Measurements from ENCODE around the gene SYTL3. TPM values are rescaled to one million over a fixed set of nuclear protein-coding genes. Genes with fewer than 3 reads are reported as not detected.

Gene SYTL3
- total RNA-seq, 3 donors from 2014 or later (not counting 1 experiment from before 2014, with no cell fraction given) = 84.1 to 143 (median 89.0) TPM

- Mint-ChIP-seq H3K4me3 (no peak overlapping the region), H3K4me1 (peaks cover 11 to 21% of the 10 kb centered on the region in 2 donors), H3K27ac (peak overlapping the region; percentile 26 to 45), H3K27me3 (ENCODE audit: low read depth in 2 of 2) (no peaks in the 10 kb centered on the region), H3K36me3 (peaks cover 27% of the 10 kb centered on the region), H3K9me3 (no peaks in the 10 kb centered on the region)
- intact Hi-C loops (cut with micrococcal nuclease) = no loop called here
- no peaks in the 10 kb centered on the region for H3K27me3 ChIP-seq (ENCODE audit: control insufficient read depth, insufficient read depth, low read length)
- no peak overlapping the region for H3K4me3 ChIP-seq (ENCODE audit: low read length)
- TF ChIP-seq CTCF (IDR thresholded peaks at IDR 0.05) = no peak
- H3K9me3 ChIP-seq (ENCODE audit: control insufficient read depth, insufficient read depth, low read length) = no peaks in the 10 kb centered on the region
- H3K27ac ChIP-seq (ENCODE audit: low read length) = no peak overlapping the region
- H3K36me3 ChIP-seq (ENCODE audit: control insufficient read depth, insufficient read depth, low read length) = peaks cover 83% of the 10 kb centered on the region
- ATAC-seq (no peak), DNase-seq (no peak)
- WGBS (ENCODE audit: insufficient coverage) = 97% methylated on average over 9 of the region's 11 CpGs
- no peaks in the 10 kb centered on the region for H3K4me1 ChIP-seq (ENCODE audit: control insufficient read depth, insufficient read depth, low read length)
Measured at GRCh38 chr6:158782432-158783166, 132.7 kb downstream of the SYTL3 start.

- H3K4me3 ChIP-seq (ENCODE audit: low read length) = no peak overlapping the region
- no peak for TF ChIP-seq CTCF (IDR thresholded peaks at IDR 0.05)
- 100% methylated on average over 1 of the region's 4 CpGs for WGBS (ENCODE audit: insufficient coverage)
- H3K4me1 ChIP-seq (ENCODE audit: control insufficient read depth, insufficient read depth, low read length) = no peaks in the 10 kb centered on the region
- H3K4me1 Mint-ChIP-seq = peaks cover 8 to 16% of the 10 kb centered on the region in 2 donors
- intact Hi-C loops (cut with micrococcal nuclease) = no loop called here
- H3K9me3 ChIP-seq (ENCODE audit: control insufficient read depth, insufficient read depth, low read length) = no peaks in the 10 kb centered on the region
- no peaks in the 10 kb centered on the region for H3K27me3 ChIP-seq (ENCODE audit: control insufficient read depth, insufficient read depth, low read length)
- DNase-seq (no peak), ATAC-seq (no peak)
- H3K36me3 Mint-ChIP-seq = peaks cover 26% of the 10 kb centered on the region
- no peaks in the 10 kb centered on the region for H3K27me3 Mint-ChIP-seq (ENCODE audit: low read depth in 2 of 2)
- no peak overlapping the region for H3K4me3 Mint-ChIP-seq
- H3K27ac ChIP-seq (ENCODE audit: low read length) = no peak overlapping the region
- H3K36me3 ChIP-seq (ENCODE audit: control insufficient read depth, insufficient read depth, low read length) = peaks cover 83% of the 10 kb centered on the region
- H3K9me3 Mint-ChIP-seq = no peaks in the 10 kb centered on the region
- no peak overlapping the region for H3K27ac Mint-ChIP-seq
Measured at GRCh38 chr6:158783167-158783450, 133.3 kb downstream of the SYTL3 start.

GRCh38 chr6:158783851-158784250, 134.0 kb downstream of the SYTL3 start:
- intact Hi-C loops (cut with micrococcal nuclease) = no loop called here
- Mint-ChIP-seq H3K4me1 (peaks cover 7 to 12% of the 10 kb centered on the region in 2 donors), H3K4me3 (no peak overlapping the region), H3K36me3 (peaks cover 25% of the 10 kb centered on the region), H3K9me3 (no peaks in the 10 kb centered on the region), H3K27me3 (ENCODE audit: low read depth in 2 of 2) (no peaks in the 10 kb centered on the region), H3K27ac (peak overlapping the region in 1 of 2 donors; percentile 8)
- WGBS (ENCODE audit: insufficient coverage) = 91% methylated on average over 5 of the region's 5 CpGs
- no peak overlapping the region for H3K27ac ChIP-seq (ENCODE audit: low read length)
- ATAC-seq (no peak), DNase-seq (no peak)
- TF ChIP-seq CTCF (IDR thresholded peaks at IDR 0.05) = no peak
- no peak overlapping the region for H3K4me3 ChIP-seq (ENCODE audit: low read length)
- H3K9me3 ChIP-seq (ENCODE audit: control insufficient read depth, insufficient read depth, low read length) = no peaks in the 10 kb centered on the region
- H3K4me1 ChIP-seq (ENCODE audit: control insufficient read depth, insufficient read depth, low read length) = peaks cover 3% of the 10 kb centered on the region
- peaks cover 80% of the 10 kb centered on the region for H3K36me3 ChIP-seq (ENCODE audit: control insufficient read depth, insufficient read depth, low read length)
- no peaks in the 10 kb centered on the region for H3K27me3 ChIP-seq (ENCODE audit: control insufficient read depth, insufficient read depth, low read length)

DNA sequence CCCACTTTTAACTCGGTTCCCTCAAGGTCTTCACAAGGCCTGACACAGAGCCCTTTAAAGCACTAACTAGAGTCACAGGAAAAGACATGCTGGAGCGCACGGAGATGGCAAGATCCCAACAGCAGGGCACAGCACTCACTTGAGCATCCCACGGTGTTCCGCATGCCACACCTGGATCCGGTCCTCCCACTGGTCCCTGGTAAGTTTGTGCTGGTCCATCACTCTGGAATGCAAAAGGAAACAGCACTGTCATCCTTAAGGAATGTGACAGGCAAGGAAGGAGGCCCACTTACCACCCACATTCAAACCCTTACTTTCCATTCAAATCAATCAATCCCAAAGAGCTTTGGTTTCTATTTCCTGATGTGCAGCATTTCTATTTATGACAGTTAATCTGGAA, 134.7 kb downstream of the SYTL3 start:
- WGBS (ENCODE audit: insufficient coverage) = 98% methylated on average over 6 of the region's 6 CpGs
- intact Hi-C loops (cut with micrococcal nuclease) = no loop called here
- ATAC-seq (no peak), DNase-seq (no peak)
- Mint-ChIP-seq H3K4me3 (no peak overlapping the region), H3K36me3 (peaks cover 20% of the 10 kb centered on the region), H3K27ac (peak overlapping the region in 1 of 2 donors; percentile 8), H3K4me1 (peaks cover 13 to 15% of the 10 kb centered on the region in 2 donors), H3K9me3 (no peaks in the 10 kb centered on the region), H3K27me3 (ENCODE audit: low read depth in 2 of 2) (no peaks in the 10 kb centered on the region)
- no peak for TF ChIP-seq CTCF (IDR thresholded peaks at IDR 0.05)
- H3K36me3 ChIP-seq (ENCODE audit: control insufficient read depth, insufficient read depth, low read length) = peaks cover 77% of the 10 kb centered on the region
- H3K27me3 ChIP-seq (ENCODE audit: control insufficient read depth, insufficient read depth, low read length) = no peaks in the 10 kb centered on the region
- no peaks in the 10 kb centered on the region for H3K9me3 ChIP-seq (ENCODE audit: control insufficient read depth, insufficient read depth, low read length)
- peaks cover 8% of the 10 kb centered on the region for H3K4me1 ChIP-seq (ENCODE audit: control insufficient read depth, insufficient read depth, low read length)
- no peak overlapping the region for H3K4me3 ChIP-seq (ENCODE audit: low read length)
- no peak overlapping the region for H3K27ac ChIP-seq (ENCODE audit: low read length)
